ENCODE measurements around the gene TEX261. TPM values are rescaled to one million over a fixed set of nuclear protein-coding genes. Genes with fewer than 3 reads are reported as not detected.

The TEX261 gene
- total RNA-seq, 4 donors from 2014 or later = 24.6 to 41.0 (median 34.9) TPM

DNA sequence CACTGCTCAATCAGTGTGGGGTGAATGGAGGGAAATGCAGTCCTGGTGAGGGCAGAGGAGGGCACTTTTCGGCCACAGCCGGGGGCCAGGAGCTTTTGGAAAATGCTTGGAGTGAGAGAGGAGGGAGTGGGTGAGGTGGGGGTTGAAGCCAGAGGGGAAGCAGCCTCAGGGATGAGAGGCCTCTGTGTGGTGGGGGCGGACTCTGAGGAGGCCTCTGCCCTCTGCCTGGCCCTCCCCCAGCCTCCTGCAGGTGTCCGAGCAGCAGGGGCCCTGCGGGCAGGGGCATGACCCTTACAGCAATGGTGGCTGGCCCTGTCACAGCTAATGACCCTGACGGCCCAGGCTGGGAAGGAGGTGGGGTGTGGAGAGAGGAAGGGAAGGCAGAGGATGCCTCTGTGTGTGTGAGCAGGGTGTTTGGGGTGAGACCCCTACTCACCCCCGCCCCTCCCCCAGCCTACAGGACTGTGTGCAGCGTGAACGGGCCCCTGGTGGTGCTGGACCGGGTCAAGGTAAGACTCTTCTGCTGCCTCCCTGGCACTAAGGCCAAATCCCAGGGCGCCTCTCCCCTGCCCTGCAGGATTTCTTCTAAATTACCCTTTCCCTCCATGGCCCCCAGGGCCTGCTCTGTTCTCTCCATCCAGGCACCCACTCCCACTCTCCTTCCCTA, 51.3 kb downstream of the TEX261 start:
- H3K36me3 ChIP-seq = no peaks in the 10 kb centered on the region
- peaks cover 49% of the 10 kb centered on the region for H3K27me3 ChIP-seq
- no peak for ATAC-seq
- H3K4me1 ChIP-seq = peaks cover 0 to 14% (median 0%) of the 10 kb centered on the region in 3 donors
- WGBS, 2 donors (ENCODE audit: low coverage in 1 of 2) = 62% methylated on average over 3 of the region's 11 CpGs; no CpG with 5 or more reads in 1 of the 2 donors
- TF ChIP-seq CTCF (IDR thresholded peaks at IDR 0.05) (no peak), EP300 (IDR thresholded peaks at IDR 0.05) (no peak), POLR2A (IDR thresholded peaks at IDR 0.05) (no peak), POLR2AphosphoS5 (IDR thresholded peaks at IDR 0.05) (no peak)
- no peak overlapping the region for H3K27ac ChIP-seq
- H3K4me3 ChIP-seq = no peak overlapping the region
- no peaks in the 10 kb centered on the region for H3K9me3 ChIP-seq

- WGBS, 2 donors (ENCODE audit: low coverage in 1 of 2) = 60 to 91% methylated on average over 1 to 3 of the region's 6 CpGs
- Histone ChIP-seq H3K4me1 (peaks cover 0 to 6% (median 0%) of the 10 kb centered on the region in 3 donors), H3K4me3 (no peak overlapping the region), H3K27me3 (peaks cover 47% of the 10 kb centered on the region), H3K27ac (no peak overlapping the region), H3K9me3 (no peaks in the 10 kb centered on the region), H3K36me3 (no peaks in the 10 kb centered on the region)
- ATAC-seq = no peak
- TF ChIP-seq POLR2AphosphoS5 (IDR thresholded peaks at IDR 0.05) (no peak), EP300 (IDR thresholded peaks at IDR 0.05) (no peak), POLR2A (IDR thresholded peaks at IDR 0.05) (no peak), CTCF (IDR thresholded peaks at IDR 0.05) (no peak)
These were observed 52.1 kb downstream of the TEX261 start for GRCh38 chr2:70942396-70943204.

- WGBS, 2 donors (ENCODE audit: low coverage in 1 of 2) = 71 to 84% methylated on average over 1 to 4 of the region's 5 CpGs
These were observed 53.0 kb downstream of the TEX261 start for GRCh38 chr2:70941701-70942100.

DNA sequence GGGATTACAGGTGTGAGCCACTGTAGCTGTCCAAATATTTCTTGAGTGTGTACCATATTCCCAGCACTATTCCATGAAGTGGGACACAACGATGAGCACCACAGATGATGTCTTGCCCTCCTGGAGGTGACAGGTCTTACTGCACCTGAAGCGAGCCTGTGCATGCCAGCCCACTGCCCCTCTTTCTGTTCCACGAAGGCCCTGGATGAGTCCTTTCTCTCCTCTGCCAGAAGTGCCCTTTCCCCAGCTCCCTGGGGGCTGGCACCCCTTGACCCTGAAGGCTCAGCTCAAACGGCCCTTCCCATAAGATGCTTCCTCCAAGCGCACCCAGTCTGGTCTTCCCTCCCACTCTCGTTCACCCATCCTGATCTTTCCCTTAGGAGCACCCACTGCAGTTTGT, 53.5 kb downstream of the TEX261 start:
- Histone ChIP-seq H3K4me1 (no peaks in the 10 kb centered on the region), H3K36me3 (no peaks in the 10 kb centered on the region), H3K9me3 (no peaks in the 10 kb centered on the region), H3K27me3 (peaks cover 38% of the 10 kb centered on the region), H3K4me3 (no peak overlapping the region), H3K27ac (no peak overlapping the region)
- TF ChIP-seq POLR2AphosphoS5 (IDR thresholded peaks at IDR 0.05) (no peak), EP300 (IDR thresholded peaks at IDR 0.05) (no peak), CTCF (IDR thresholded peaks at IDR 0.05) (no peak), POLR2A (IDR thresholded peaks at IDR 0.05) (no peak)
- 78 to 100% methylated on average over 2 to 5 of the region's 6 CpGs for WGBS, 2 donors (ENCODE audit: low coverage in 1 of 2)
- ATAC-seq = no peak

More at GRCh38 chr2:70941701-70942100, 53.0 kb downstream of the TEX261 start:
- Histone ChIP-seq H3K9me3 (no peaks in the 10 kb centered on the region), H3K36me3 (no peaks in the 10 kb centered on the region), H3K27me3 (peaks cover 41% of the 10 kb centered on the region), H3K4me3 (no peak overlapping the region), H3K4me1 (peaks cover 0 to 1% (median 0%) of the 10 kb centered on the region in 3 donors), H3K27ac (no peak overlapping the region)
- TF ChIP-seq POLR2AphosphoS5 (IDR thresholded peaks at IDR 0.05) (no peak), CTCF (IDR thresholded peaks at IDR 0.05) (no peak), POLR2A (IDR thresholded peaks at IDR 0.05) (no peak), EP300 (IDR thresholded peaks at IDR 0.05) (no peak)
- ATAC-seq = no peak

Measured in gastroesophageal sphincter (tissue), 4 donors.